Activated CD8-positive, alpha-beta memory T cell treated with anti-CD3 and anti-CD28 coated beads, Interleukin-2, amount 50 U/mL, for 24 hours (primary cell): ENCODE data around the gene MYCT1.

Experiments used
- DNase-seq: peaks from one replicate; pipeline ENCODE4 v3.0.0-alpha.2; 2020; ENCODE audit errors: extremely low read depth

The MYCT1 gene

DNA sequence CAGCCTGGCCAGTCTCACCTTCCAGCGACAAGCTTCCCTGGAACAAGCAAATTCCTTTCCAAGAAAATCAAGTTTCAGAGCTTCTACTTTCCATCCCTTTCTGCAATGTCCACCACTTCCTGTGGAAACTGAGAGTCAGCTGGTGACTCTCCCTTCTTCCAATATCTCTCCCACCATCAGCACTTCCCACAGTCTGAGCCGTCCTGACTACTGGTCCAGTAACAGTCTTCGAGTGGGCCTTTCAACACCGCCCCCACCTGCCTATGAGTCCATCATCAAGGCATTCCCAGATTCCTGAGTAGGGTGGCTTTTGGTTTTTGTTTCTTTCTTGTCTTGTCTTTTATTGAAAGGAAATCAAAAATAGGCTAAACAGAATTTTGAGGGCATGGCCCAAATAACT is 24.3 kb downstream of the MYCT1 start:
- no peak for DNase-seq

DNA sequence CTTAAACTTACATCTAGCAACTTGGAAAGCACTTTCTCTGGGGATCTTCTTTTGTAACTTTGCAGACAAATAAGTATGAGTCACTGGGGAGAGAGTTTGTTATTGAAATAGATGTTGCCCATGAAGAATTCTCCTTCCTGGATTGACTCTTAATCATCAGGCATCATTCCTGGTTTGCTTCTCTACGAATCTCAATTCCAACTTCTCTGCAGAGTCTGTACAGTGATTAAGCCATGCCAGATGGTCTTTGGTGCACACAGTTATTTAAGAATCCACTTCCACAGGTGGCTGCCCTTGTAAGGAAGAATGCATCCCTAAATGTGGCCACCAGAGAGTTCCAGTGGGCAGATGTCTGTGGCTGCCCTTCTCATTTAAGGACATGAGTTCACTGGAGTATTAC is 25.7 kb downstream of the MYCT1 start:
- no peak for DNase-seq

DNA sequence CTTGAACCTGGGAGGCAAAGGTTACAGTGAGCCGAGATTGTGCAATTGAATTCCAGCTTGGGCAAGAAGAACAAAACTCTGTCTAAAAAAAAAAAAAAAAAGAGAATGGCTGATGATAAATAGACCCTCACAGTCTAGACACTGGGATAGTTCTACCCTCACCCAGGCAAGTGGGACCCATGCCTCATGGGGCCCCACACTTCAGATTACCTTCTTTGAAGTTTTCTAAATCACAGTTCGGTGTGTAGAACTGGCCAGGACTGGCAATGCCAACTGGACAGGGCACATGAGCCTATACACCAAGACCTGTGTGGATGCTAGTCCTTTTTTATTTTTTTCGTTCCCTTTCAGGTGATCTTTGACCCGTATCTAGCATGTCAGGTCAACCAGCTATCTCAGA is 28.6 kb downstream of the MYCT1 start:
- DNase-seq: no peak

DNA sequence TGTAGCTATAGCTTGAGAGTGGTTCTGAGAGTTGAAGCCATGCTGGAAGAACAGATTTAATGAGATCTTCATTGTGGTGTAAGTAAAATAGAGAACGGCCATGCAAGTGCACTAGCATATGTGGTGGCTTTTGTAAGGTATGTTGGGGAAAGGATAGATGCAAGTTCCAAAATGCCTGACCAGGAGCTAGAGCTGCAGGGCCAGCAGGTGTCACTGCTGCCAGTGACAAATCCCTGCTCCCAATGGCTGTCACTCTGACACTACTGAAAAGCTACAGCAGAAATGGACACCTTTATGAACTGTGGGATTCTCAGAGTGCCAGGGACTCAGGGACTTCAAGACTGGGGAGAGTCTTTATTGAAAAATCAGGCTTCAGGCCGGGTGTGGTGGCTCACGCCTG is 29.8 kb downstream of the MYCT1 start:
- DNase-seq: no peak

DNA sequence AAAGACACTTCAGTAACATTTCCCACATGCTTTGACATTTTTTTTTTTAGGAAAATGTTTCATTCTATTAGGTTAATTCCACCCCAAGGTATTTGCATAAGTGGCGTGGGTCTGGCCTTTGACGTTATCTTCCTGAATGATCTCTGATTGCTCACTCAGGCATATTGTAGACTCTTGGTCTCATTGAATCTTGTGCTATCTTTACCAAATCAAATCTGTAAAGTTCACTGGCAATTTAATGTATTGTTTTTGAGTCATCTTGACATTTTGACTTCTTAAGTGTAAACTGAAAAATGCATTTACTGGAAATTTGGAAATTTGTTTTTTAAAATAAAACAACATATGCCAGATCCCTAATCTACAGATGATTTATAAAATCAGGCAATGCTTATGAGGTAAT is 36.9 kb downstream of the MYCT1 start:
- no peak for DNase-seq

DNA sequence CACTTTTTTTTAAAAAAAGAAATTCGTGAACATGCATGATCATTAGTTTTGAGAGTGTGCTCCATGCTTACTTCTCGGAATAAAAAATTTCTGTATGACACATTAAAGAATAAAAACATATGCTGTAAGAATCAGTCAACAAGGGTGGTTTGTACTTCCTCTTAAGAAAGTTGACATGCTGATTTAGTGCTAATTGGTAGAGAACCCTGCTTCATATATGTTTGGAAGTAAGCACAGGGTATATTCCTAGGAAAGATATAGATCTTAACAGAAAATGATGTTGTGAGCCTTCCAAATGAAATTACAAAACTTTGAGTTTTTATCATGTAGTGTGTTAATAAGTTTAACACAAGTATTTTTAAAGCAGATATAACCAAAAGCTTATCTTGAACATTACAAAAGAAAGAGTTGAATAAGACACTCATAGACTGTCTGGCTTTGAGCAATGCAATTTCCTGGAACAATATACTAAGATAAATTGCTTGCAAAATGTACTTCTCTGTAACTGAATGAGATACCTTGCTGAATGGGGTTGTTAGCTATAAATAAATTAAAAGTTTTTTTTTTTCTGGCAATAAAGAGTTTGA is 39.1 kb downstream of the MYCT1 start:
- DNase-seq: no peak

DNA sequence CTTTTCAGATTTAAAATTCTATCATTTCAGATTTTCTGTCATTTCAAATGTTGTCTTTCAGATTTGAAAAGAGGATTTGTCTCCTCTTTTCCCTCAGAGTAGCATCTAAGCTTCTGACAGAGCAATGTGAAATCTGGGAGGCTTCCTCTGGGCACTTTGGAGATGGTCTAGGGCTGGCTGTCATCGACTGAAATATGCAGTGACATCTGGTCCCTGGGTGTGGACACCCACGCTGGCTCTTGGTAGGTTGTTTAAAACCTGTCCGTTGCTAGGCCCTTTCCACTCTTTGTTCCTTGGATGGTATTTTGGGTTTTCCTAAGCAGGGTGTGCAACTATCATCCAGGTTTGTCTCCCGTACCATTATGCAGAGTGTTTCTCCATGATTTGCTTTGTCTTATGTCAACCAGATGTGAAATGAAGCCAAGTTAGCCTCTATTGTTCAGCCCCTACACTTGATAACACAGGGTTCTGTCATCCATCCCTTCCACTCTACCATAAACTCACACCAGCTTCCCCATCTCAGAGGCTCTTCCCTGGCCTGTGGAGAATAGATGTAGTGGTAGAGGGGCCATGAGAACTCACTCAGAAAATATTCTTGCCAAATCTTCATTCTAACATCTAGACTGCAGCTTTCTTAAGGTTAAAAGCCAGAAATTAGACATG is 47.9 kb downstream of the MYCT1 start:
- DNase-seq: no peak

DNA sequence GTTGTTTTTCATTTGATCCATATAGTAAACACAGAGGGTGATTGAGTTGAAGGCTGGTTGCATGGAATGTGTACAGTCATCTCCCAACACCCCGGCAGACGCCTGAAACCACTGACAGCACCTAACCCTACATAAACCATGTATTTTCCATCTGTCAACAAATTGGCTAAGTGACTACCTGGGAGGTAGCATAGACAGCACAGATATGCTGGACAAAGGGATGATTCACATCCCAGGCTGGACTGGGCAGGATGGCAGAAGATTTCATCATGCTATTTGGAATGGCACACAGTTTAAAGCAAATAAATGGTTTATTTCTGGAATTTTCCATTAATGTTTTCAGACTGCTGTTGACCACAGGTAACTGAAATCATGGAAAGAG is 48.5 kb downstream of the MYCT1 start:
- no peak for DNase-seq

DNA sequence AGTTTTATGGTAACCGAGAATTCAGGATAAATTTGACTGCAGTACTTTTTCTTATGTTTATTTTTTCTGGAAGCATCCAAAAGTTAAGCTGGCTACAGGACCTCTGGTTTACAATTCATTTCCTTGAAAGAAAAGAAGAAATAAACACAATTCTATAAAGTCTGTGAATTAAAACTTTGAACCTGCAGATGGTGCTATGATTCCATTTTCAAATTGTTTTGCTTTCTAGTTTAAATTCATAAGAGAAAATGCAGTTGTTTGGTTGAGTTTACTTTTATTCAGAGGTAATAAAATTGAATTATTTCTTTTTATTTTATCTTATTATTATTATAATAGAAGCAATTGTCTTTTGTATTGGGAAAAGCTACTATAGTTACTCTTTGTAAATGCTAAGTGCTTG is 51.1 kb downstream of the MYCT1 start:
- no peak for DNase-seq

DNA sequence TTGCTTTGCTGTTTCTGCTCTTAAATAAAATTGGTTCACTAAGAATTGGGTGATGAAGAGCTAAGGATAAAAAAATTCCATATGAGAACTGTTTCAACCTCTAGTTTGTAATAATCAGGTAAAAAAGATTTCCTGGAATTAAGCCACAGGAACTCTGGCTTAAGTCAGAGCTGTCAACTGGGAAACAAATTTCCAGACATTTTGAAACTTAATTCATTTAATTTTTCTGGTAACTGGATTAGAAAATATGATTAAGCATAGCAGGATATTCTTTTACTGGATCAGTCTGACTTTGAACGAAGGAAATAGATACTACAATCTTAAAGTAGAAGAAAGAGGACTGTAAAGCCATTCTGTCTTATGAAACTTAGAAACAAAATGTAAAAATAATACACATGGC is 51.6 kb downstream of the MYCT1 start:
- no peak for DNase-seq

DNA sequence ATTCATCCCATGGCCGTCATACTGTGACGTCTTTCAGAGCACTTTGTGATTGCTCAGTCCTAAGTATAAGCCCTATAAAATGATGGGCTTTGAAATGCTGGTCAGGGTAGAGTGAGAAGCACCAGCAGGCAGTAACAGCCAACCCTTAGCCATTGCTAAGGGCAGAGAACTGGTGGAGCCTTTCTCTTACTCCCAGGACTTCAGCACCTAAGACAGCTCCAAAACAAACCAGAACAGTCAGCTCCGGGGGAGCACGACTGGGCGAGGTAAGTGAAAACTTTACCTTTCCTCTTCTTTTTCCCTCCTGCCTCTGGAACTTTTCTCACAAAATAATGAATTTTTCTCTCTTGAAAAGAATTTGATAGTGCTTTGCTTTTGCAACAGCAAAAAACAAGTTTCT is 53.0 kb downstream of the MYCT1 start, which contains the start of gene VIP:
Gene VIP (plus strand): TSS at position 104 of the 400 bp plus-strand sequence. CDS start 1,381 bp downstream, outside the sequence.
- DNase-seq: no peak

DNA sequence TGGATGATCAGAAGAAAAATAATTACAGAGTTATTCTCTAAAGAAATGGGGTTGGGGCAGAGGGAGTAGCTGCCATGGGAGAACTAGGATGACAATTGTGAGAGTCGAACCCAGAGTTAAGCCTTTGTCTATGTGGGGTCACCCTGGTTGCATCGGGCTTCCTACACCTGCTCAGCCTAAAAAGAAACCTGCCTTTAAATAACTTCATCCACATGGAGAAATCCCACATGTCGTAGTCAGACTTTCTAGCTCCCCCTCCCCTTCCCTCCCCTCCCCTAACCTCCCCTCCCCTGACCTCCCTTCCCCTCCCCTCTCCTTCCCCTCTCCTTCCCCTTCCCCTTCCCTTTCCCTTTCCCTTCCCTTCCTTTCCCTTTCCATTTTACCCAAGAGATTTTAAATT is 67.6 kb downstream of the MYCT1 start:
- no peak for DNase-seq

DNA sequence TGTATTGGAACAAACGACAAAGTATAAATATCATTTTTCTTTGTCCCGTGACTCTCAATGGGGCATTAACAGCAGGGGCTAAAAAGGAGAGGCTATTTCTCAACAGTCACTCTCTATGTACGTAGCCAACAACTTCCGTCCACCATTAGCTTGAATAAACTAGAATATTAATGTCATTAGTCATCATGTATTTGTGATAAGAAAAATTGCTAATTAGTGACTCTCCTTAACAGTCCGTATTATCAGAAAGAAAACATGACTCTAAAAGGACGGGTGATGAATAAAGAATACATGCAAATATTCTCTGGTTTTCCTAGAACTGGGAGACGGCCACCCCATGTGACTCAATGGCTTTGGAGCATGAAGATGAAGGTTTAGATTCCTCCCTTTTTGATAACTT is 71.5 kb downstream of the MYCT1 start:
- no peak for DNase-seq

DNA sequence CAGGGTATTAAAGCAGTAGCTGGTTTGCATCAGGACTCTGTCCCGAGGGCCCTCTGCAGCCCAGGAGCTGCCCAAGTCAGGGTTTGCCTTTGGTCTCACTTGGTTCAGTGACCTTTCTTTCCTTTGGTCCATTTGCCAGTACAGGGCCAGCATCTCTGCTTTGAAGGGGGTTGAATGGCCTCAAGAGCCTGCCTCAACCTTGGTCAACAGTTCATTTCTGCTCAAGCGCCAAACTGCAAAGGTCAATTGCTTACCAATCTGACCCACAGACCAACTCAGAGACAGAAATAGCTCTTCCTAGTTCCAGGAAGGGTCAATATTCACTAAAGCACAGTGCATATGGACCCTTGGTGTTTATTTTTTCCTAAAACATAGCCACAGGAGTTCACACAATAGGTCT is 72.3 kb downstream of the MYCT1 start:
- DNase-seq: no peak

DNA sequence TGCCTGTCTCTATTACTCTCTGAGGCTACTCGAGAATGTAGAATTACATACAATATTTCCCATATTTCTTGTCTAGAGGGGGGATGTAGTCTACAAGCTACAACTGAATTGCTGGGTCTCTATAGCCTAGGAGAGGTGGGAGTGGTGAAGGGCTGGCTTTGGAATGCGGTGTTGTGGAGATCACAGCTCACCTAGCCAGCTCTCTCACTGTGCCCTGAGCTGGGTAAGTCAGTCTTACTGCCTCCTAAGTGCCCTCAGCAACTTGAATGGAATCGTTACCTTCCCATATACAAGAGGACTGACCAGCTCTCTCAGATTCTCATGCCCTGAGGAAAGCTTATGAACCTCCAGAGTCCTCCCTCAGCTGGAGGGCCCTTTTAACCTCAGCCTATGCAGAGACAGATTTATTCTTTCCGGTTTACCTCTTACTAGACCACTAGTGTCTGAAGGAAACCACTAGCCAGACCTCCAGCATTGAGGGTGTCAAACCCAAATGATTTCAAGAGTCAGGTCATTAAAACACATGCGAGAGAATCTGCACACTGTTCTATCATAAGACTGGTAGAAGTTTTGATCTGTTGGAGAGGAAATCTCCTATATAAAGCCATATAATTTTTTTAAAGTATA is 73.5 kb downstream of the MYCT1 start:
- no peak for DNase-seq
